DOHH2 (cell line): ENCODE data around the gene GALNT13.

ENCODE experiments used
- H3F3A ChIP-seq: fragments of 200-600 bp; sonication (generic), shearing (Covaris generic); 2 replicates; pipeline ENCODE4 v1.6.0; 2016; ENCODE audit warnings: antibody characterized with exemption, mild to moderate bottlenecking; ENCODE audit not compliant: control insufficient read depth, insufficient read depth
- H3K27ac ChIP-seq: fragments of 200-600 bp; sonication (generic); 2 replicates; pipeline ENCODE4 v1.5.1; 2014; ENCODE audit warnings: low read depth, mild to moderate bottlenecking, low read length, moderate library complexity
- H3K27me3 ChIP-seq: fragments of 200-600 bp; sonication (generic); 2 replicates; pipeline ENCODE4 v1.6.1; 2014; ENCODE audit warnings: mild to moderate bottlenecking, low read length, mixed read lengths; ENCODE audit not compliant: control insufficient read depth
- H3K36me3 ChIP-seq: fragments of 200-600 bp; sonication (generic); 2 replicates; pipeline ENCODE4 v1.6.1; 2014; ENCODE audit warnings: mild to moderate bottlenecking, low read length, moderate library complexity, mixed read lengths; ENCODE audit not compliant: control insufficient read depth
- H3K4me1 ChIP-seq: fragments of 200-600 bp; sonication (generic); 2 replicates; pipeline ENCODE4 v1.6.1; 2014; ENCODE audit warnings: mild to moderate bottlenecking, low read length, mixed read lengths; ENCODE audit not compliant: control insufficient read depth
- H3K4me2 ChIP-seq: fragments of 200-600 bp; sonication (generic); 2 replicates; pipeline ENCODE4 v1.6.0; 2014; ENCODE audit warnings: mild to moderate bottlenecking, low read length, moderate library complexity
- H3K4me3 ChIP-seq: fragments of 200-600 bp; sonication (generic); 2 replicates; pipeline ENCODE4 v1.5.1; 2014; ENCODE audit warnings: mild to moderate bottlenecking, low read length, mixed read lengths
- H3K79me2 ChIP-seq: fragments of 200-600 bp; sonication (generic); 2 replicates; pipeline ENCODE4 v1.6.1; 2014; ENCODE audit warnings: mild to moderate bottlenecking, low read length, mixed read lengths; ENCODE audit not compliant: control insufficient read depth
- H3K9me2 ChIP-seq: fragments of 200-600 bp; sonication (generic); replicated peaks from 2 replicates; pipeline ENCODE4 v1.6.1; 2014; ENCODE audit warnings: mild to moderate bottlenecking, low read length, mixed read lengths; ENCODE audit not compliant: control insufficient read depth
- H3K9me3 ChIP-seq: fragments of 200-600 bp; sonication (generic); 2 replicates; pipeline ENCODE4 v1.6.1; 2014; ENCODE audit warnings: antibody characterized with exemption, low read length, mixed read lengths; ENCODE audit not compliant: control insufficient read depth, insufficient read depth
- H4K20me1 ChIP-seq: fragments of 200-600 bp; sonication (generic); 2 replicates; pipeline ENCODE4 v1.6.0; 2014; ENCODE audit warnings: low read depth, mild to moderate bottlenecking, antibody characterized with exemption, low read length, moderate library complexity; ENCODE audit not compliant: control insufficient read depth, insufficient read depth
- EZH2phosphoT487 ChIP-seq: fragments of 200-600 bp; sonication (generic); IDR thresholded peaks from 2 replicates; pipeline ENCODE4 v1.6.1; 2017; ENCODE audit warnings: borderline replicate concordance, mild to moderate bottlenecking, antibody characterized with exemption, low read length, moderate library complexity, mixed read lengths
- TF ChIP-seq, protein P1 (sequence below): fragments of 200-600 bp; sonication (generic); IDR thresholded peaks from one replicate; pipeline ENCODE4 v1.5.1; 2014; ENCODE audit warnings: antibody characterized with exemption, mild to moderate bottlenecking, low read depth, low read length; ENCODE audit not compliant: poor library complexity, severe bottlenecking

GALNT13 gene

DNA sequence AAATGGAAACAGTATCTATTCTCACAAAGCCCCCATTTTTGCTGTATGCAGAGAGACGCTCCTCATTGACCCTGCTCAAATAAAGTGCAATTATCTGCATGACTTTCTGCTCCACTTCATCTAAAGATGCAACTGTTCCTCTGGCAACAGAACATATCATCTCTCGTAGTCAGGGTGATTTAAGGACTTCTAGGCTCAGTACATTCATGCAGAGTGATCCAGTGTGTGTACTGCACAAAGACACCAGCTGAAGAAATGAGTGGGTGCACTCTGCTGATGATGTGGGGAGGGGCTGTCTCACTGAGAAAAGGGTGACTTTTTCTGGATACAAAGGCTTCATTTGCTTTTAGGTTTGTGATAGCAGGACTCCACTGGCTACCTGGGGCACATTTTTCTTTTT is 355.2 kb downstream of the GALNT13 start:
- H3K4me2 ChIP-seq, result no peak overlapping the region
- no peaks in the 10 kb centered on the region for H3K36me3 ChIP-seq
- H3K27ac ChIP-seq, result no peak overlapping the region
- no peaks in the 10 kb centered on the region for H4K20me1 ChIP-seq
- H3K4me3 ChIP-seq, result no peak overlapping the region
- no peaks in the 10 kb centered on the region for H3K79me2 ChIP-seq
- no peaks in the 10 kb centered on the region for H3K27me3 ChIP-seq
- no peaks in the 10 kb centered on the region for H3F3A ChIP-seq
- no peaks in the 10 kb centered on the region for H3K9me3 ChIP-seq
- H3K9me2 ChIP-seq, result no peaks in the 10 kb centered on the region
- TF ChIP-seq, protein P1, sequence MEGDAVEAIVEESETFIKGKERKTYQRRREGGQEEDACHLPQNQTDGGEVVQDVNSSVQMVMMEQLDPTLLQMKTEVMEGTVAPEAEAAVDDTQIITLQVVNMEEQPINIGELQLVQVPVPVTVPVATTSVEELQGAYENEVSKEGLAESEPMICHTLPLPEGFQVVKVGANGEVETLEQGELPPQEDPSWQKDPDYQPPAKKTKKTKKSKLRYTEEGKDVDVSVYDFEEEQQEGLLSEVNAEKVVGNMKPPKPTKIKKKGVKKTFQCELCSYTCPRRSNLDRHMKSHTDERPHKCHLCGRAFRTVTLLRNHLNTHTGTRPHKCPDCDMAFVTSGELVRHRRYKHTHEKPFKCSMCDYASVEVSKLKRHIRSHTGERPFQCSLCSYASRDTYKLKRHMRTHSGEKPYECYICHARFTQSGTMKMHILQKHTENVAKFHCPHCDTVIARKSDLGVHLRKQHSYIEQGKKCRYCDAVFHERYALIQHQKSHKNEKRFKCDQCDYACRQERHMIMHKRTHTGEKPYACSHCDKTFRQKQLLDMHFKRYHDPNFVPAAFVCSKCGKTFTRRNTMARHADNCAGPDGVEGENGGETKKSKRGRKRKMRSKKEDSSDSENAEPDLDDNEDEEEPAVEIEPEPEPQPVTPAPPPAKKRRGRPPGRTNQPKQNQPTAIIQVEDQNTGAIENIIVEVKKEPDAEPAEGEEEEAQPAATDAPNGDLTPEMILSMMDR, result no peak
- TF ChIP-seq EZH2phosphoT487, result no peak
- H3K4me1 ChIP-seq, result no peaks in the 10 kb centered on the region

DNA sequence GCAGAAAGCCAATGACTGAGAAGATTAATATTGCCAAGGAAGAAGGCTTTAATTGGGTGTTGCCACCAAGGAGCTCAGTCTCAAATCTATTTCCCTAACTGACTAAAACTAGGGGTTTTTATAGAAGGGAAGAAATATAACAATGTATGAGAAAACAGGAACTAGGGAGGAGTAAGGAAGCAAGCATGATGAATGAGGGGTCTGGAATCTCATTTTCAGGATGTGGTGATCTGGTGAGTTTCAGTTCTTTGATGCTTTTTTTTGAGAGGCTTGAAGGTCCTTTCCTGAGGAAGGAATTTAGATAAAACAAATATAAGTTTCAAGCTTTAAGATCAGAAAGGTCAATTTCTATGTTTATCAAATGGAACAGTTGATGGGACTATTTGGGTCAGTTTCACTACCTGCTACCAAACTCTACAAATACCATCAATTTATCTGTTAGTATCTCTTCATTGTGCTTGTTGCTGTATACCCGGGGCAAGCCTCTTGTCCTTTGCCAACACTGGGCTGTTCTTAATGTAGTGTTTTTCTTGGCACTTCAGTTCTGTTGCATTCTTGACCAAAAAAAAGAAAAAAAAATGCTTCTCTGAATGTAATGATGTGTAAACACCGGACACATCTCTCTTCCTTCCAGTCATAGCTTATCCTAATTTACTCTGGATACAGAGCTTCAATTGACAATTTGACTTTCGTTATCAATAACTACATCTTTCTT is 357.0 kb downstream of the GALNT13 start:
- H3K4me3 ChIP-seq, result no peak overlapping the region
- H3K4me1 ChIP-seq, result no peaks in the 10 kb centered on the region
- TF ChIP-seq, protein P1, result no peak
- TF ChIP-seq EZH2phosphoT487, result no peak
- H3F3A ChIP-seq, result no peaks in the 10 kb centered on the region
- no peak overlapping the region for H3K27ac ChIP-seq
- no peaks in the 10 kb centered on the region for H3K79me2 ChIP-seq
- H3K9me3 ChIP-seq, result no peaks in the 10 kb centered on the region
- no peaks in the 10 kb centered on the region for H3K27me3 ChIP-seq
- H3K4me2 ChIP-seq, result no peak overlapping the region
- H3K36me3 ChIP-seq, result no peaks in the 10 kb centered on the region
- no peaks in the 10 kb centered on the region for H4K20me1 ChIP-seq
- H3K9me2 ChIP-seq, result no peaks in the 10 kb centered on the region

DNA sequence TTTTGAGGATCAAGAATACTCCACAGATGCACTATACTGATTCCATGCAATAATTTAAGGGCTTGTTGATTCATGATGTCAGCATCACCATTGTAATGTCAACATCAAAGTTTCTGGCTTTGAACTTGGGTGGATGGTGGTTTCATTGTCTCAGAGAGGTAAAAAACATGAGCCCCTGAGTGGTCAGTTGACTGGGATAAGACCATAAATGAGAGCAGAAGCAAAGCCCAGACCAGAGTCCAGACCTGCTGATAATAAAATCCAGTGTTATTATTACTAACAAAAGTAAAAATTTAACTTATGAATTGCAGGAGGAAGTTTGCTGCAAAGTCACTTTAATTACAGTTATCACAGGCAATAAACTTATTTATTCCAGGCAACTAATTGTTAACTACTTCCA is 358.2 kb downstream of the GALNT13 start:
- no peaks in the 10 kb centered on the region for H3K9me3 ChIP-seq
- H3K4me3 ChIP-seq, result no peak overlapping the region
- H3K4me1 ChIP-seq, result no peaks in the 10 kb centered on the region
- H4K20me1 ChIP-seq, result no peaks in the 10 kb centered on the region
- H3F3A ChIP-seq, result no peaks in the 10 kb centered on the region
- no peak overlapping the region for H3K27ac ChIP-seq
- no peak overlapping the region for H3K4me2 ChIP-seq
- H3K79me2 ChIP-seq, result no peaks in the 10 kb centered on the region
- no peak for TF ChIP-seq EZH2phosphoT487
- TF ChIP-seq, protein P1, result no peak
- H3K27me3 ChIP-seq, result no peaks in the 10 kb centered on the region
- H3K36me3 ChIP-seq, result no peaks in the 10 kb centered on the region
- no peaks in the 10 kb centered on the region for H3K9me2 ChIP-seq
